ENCODE results near the gene ABLIM1. TPM values are rescaled to one million over a fixed set of nuclear protein-coding genes. Genes with fewer than 3 reads are reported as not detected.

ABLIM1 gene
- total and polyA plus RNA-seq, 2 of the 4 experiments (the other 2 are of a cell fraction), result 7.7 to 9.9 TPM

- H3K4ac ChIP-seq (ENCODE audit: low read depth, low read length), result no peak overlapping the region
- no peak overlapping the region for H4K5ac ChIP-seq (ENCODE audit: low read depth, low read length)
- no peak for ATAC-seq (ENCODE audit: low read depth)
- no peaks in the 10 kb centered on the region for H3K36me3 ChIP-seq (ENCODE audit: control insufficient read depth, insufficient read depth, low read length)
- peaks cover 14% of the 10 kb centered on the region; the same call in 1 of the 2 replicates for H3K9me1 ChIP-seq (ENCODE audit: insufficient read depth, low read length)
- no peak overlapping the region for H3K56ac ChIP-seq (ENCODE audit: extremely low read depth, insufficient read depth, low read length)
- no peak overlapping the region for H3K27ac ChIP-seq (ENCODE audit: insufficient read depth, low read length)
- H2AK5ac ChIP-seq (ENCODE audit: low read depth, low read length), result no peak overlapping the region
- H2BK120ac ChIP-seq (ENCODE audit: low read depth, low read length), result no peak overlapping the region
- no peak overlapping the region for H3K4me2 ChIP-seq (ENCODE audit: low read depth, low read length)
- ChIA-PET CTCF (no interaction called here), POLR2A (ENCODE audit: unreplicated experiment) (no interaction called here)
- H2AK9ac ChIP-seq (replicated peaks; ENCODE audit: low read depth, low read length, poor library complexity), result no peak overlapping the region
- H3K79me1 ChIP-seq (ENCODE audit: low read depth in 1 of 2, low read length in 2 of 2), result no peaks in the 10 kb centered on the region
- no CpG with 5 or more reads among the region's 5 CpGs for WGBS, 2 experiments (ENCODE audit: extremely low coverage in 2 of 2, insufficient read length in 1 of 2)
- no peak overlapping the region for H4K91ac ChIP-seq (ENCODE audit: insufficient read depth, low read depth, low read length)
- H4K20me1 ChIP-seq (ENCODE audit: insufficient read depth, low read length), result no peaks in the 10 kb centered on the region
- in situ Hi-C loops (cut with MboI; ENCODE audit: low sequenced_read_pairs) (no loop called here), intact Hi-C loops (cut with micrococcal nuclease) (no loop called here), dilution Hi-C loops (cut with HindIII; ENCODE audit: low sequenced_read_pairs, unreplicated experiment) (no loop called here)
- no TSS peak for BruUV-seq (replicated peaks)
- H3K9ac ChIP-seq (ENCODE audit: low read depth, low read length), result no peak overlapping the region
- no peak for DNase-seq
- no peaks in the 10 kb centered on the region for H3K9me3 ChIP-seq (ENCODE audit: control insufficient read depth, insufficient read depth, low read length)
- no peak overlapping the region for H3K23ac ChIP-seq (ENCODE audit: low read depth, low read length)
- peaks cover 7% of the 10 kb centered on the region for H3K4me1 ChIP-seq (ENCODE audit: control insufficient read depth, insufficient read depth, low read length)
- H3K4me3 ChIP-seq (ENCODE audit: insufficient read depth, low read depth, low read length), result no peak overlapping the region
- H3K14ac ChIP-seq (replicated peaks; ENCODE audit: low read depth, low read length), result no peak overlapping the region
- H3K18ac ChIP-seq (ENCODE audit: low read depth, low read length), result no peak overlapping the region
- H4K8ac ChIP-seq (ENCODE audit: low read depth in 2 of 2, low read length in 2 of 2), result no peak overlapping the region
- no peak overlapping the region for H2BK5ac ChIP-seq (ENCODE audit: low read depth, low read length, poor library complexity, severe bottlenecking)
- no peaks in the 10 kb centered on the region for H3K27me3 ChIP-seq (ENCODE audit: control insufficient read depth, insufficient read depth, low read length)
- no peak overlapping the region for H2AFZ ChIP-seq (replicated peaks; ENCODE audit: low read length, poor library complexity)
- H2BK20ac ChIP-seq (ENCODE audit: low read depth, low read length), result no peak overlapping the region
- TF ChIP-seq CHD1 (IDR thresholded peaks at IDR 0.05; ENCODE audit: low read depth, low read length) (no peak), BHLHE40 (IDR thresholded peaks at IDR 0.05; ENCODE audit: low read depth, low read length) (no peak), RCOR1 (IDR thresholded peaks at IDR 0.05; ENCODE audit: insufficient replicate concordance, low read length) (no peak), RFX5 (IDR thresholded peaks at IDR 0.05; ENCODE audit: low read depth, low read length) (no peak), POLR2A (IDR thresholded peaks at IDR 0.05; ENCODE audit: low read depth, low read length) (no peak), CEBPB (IDR thresholded peaks at IDR 0.05; ENCODE audit: low read depth, low read length) (no peak), SMC3 (IDR thresholded peaks at IDR 0.05; ENCODE audit: low read depth, low read length) (no peak), RAD21 (IDR thresholded peaks at IDR 0.05; ENCODE audit: low read length) (no peak), NFE2L2 (IDR thresholded peaks at IDR 0.05; ENCODE audit: low read depth, low read length) (no peak), MAZ (IDR thresholded peaks at IDR 0.05; ENCODE audit: borderline replicate concordance, low read depth, low read length) (no peak), MAFK (IDR thresholded peaks at IDR 0.05; ENCODE audit: low read depth, low read length) (no peak), MXI1 (IDR thresholded peaks at IDR 0.05; ENCODE audit: borderline replicate concordance, low read depth, low read length) (no peak), ELK1 (IDR thresholded peaks at IDR 0.05; ENCODE audit: borderline replicate concordance, low read depth, low read length) (no peak)
- TF ChIP-seq, protein P1, sequence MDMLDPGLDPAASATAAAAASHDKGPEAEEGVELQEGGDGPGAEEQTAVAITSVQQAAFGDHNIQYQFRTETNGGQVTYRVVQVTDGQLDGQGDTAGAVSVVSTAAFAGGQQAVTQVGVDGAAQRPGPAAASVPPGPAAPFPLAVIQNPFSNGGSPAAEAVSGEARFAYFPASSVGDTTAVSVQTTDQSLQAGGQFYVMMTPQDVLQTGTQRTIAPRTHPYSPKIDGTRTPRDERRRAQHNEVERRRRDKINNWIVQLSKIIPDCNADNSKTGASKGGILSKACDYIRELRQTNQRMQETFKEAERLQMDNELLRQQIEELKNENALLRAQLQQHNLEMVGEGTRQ (IDR thresholded peaks at IDR 0.05; ENCODE audit: low read depth, low read length), result no peak
- no peak overlapping the region for H2BK15ac ChIP-seq (ENCODE audit: low read depth, low read length)
Measured at GRCh38 chr10:114679552-114679951, 21.5 kb upstream of the ABLIM1 start.

Data from IMR-90 (cell line).